ENCODE data around the gene SFPQ. TPM values are rescaled to one million over a fixed set of nuclear protein-coding genes. Genes with fewer than 3 reads are reported as not detected.
"Not testable (repeated sequence)": the region's sequence is repeated elsewhere in the genome, so short reads cannot be mapped to it uniquely, and the experiment has no call there.

SFPQ gene, protein sequence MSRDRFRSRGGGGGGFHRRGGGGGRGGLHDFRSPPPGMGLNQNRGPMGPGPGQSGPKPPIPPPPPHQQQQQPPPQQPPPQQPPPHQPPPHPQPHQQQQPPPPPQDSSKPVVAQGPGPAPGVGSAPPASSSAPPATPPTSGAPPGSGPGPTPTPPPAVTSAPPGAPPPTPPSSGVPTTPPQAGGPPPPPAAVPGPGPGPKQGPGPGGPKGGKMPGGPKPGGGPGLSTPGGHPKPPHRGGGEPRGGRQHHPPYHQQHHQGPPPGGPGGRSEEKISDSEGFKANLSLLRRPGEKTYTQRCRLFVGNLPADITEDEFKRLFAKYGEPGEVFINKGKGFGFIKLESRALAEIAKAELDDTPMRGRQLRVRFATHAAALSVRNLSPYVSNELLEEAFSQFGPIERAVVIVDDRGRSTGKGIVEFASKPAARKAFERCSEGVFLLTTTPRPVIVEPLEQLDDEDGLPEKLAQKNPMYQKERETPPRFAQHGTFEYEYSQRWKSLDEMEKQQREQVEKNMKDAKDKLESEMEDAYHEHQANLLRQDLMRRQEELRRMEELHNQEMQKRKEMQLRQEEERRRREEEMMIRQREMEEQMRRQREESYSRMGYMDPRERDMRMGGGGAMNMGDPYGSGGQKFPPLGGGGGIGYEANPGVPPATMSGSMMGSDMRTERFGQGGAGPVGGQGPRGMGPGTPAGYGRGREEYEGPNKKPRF
- total RNA-seq = 143 and 208 TPM in 2 replicates

DNA sequence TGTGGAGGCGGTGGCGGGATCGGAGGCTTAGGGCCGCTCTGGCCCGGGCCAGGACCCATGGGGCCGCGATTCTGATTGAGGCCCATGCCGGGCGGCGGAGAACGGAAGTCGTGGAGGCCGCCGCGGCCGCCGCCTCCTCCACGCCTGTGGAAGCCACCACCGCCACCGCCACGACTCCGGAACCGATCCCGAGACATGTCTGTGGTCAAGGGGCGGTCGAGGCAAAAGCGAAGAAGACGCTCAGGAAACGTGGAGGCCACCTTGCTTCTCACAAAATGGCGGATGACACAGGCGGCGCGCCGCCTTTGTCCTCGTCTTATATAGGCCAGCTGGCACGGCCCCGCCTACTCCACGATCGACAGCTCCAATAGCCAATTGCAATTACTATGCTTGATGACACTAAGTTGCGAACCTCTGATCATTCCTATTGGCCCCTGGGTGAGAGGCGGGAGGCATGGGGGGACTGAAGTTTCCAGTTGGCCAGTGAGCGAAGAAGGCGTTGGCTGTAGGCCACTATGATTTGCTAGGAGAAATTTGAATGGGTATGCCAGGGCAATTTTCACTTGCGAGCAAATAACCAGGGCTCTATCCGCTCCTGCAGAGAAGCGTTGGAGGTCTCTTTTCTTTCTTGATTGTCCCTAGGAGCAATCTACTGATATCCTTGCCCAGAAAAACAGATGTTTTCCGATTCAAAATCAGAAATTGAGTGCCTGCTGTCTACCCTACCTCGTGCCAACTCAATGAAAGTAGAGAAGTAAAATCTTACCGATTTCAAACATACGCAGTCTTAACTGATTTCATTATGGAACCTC lies at the start of gene SFPQ:
TSS of gene SFPQ (minus strand) at position 293 of the 812 bp plus-strand sequence. CDS start at position 197, 96 bp downstream.
- peak; percentile 95 for DNase-seq (ENCODE audit: extremely low read depth, low read depth, low spot score)

DNA sequence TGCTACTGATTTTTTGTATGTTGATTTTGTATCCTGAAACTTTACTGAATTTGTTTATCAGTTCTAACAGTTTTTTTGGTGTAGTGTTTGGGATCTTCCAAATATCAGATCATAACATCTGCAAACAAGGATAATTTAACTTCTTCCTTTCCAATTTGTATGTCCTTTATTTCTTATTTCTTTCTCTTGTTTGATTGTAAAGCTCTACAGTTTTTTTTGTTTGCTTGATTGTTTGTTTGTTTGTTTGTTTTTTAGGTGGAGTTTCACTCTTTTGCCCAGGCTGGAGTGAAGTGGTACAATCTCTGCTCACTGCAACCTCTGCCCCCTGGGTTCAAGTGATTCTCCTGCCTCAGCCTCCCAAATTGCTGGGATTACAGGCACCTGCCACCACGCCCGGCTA lies 43.8 kb upstream of the SFPQ start:
- not testable (repeated sequence) for DNase-seq (ENCODE audit: extremely low read depth, low read depth, low spot score)

DNA sequence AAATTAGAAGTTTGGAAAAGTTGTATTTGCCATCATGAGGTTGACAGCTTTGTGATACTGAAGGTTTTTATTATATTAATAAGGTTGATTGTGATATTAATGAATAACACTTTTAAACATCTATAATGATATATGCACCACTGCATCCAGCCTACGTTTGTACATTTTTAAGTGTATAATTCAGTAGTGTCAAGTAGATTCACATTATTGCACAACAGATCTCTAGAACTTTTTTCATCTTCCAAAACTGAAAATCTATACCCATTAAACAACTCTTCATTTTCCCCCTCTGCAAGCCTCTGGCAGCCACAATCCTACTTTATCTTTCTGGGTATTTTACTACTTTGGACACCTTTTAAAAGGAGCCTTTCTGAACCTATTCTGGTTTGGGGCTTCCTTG lies 38.3 kb upstream of the SFPQ start:
- DNase-seq (ENCODE audit: extremely low read depth, low read depth, low spot score) = no peak

DNA sequence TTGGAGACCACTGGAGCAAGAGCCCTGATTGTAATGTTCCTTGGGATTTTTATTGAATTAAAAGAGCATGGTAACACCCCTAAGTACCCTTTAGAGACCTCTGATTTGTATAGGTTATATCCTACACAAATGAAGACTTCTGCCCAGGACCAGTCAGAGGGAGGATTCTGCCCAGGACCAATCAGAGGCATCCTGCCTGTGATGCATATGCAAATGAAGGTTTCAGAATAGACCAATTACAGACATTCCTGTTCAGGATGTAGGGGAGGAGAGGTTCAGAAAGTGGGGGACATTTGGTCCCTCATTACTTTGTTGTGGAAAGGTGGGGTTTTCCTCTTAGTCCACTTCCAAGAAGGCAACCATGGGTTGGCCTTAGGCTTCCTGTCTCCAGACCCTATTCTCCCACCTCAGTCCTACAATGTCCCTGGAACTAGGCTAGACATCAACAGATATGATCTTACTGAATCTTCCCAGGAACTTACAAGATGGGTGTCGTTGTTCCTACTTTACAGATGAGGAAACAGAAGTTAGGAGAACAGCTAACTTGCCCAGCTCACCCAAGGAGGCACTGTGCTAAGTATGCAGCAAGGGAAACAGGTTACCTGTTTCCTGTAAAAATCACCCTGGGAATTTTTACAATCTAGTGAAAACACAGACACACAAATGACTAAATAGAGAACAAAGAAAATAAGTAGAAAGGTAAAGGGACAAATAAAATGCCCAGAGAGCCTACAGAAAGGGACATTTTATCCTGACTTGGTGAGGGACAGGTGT lies 36.8 kb upstream of the SFPQ start:
- DNase-seq (ENCODE audit: extremely low read depth, low read depth, low spot score) = no peak

DNA sequence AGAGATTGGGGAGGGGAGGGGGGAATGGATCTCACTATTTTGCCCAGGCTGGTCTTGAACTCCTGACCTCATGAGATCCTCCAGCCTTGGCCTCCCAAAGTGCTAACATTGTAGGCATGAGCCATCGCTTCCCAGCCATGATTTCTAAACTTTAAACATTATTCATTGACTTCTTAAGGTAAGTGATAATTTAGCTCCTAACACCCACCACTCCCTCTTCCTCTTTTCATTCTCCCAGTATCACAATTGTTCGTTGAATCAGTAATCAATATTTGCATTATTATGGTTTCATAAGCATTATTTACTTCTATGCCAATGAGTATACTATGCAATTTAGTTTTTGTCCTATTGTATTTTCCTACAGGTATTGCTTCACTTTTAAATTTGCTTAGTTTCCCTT lies 33.6 kb upstream of the SFPQ start:
- DNase-seq (ENCODE audit: extremely low read depth, low read depth, low spot score) = no peak

DNA sequence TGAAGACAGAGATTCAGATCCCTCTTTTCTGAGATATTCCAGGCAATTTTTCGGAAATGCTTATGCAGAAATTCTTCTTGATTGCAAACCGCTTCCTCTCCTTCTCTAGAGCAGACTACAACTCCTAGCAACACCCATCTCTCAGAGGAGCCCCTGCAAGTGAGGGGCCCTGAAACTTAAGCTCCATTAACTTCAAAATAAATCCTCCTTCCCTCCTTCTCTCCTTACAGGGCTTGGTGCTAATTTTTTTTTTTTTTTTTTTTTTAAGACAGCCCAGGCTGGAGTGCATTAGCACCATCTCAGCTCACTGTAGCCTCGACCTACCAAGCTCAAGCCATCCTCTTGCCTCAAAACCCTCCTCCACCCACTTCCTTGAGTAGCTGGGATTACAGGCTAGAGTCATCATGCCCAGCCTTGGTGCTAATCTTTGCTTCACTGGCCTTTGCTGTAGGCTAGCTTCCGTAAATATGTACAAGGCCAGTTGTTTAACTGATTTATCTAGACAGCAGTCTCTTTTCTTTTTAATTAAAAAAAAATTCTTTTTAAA lies 30.2 kb upstream of the SFPQ start:
- DNase-seq (ENCODE audit: extremely low read depth, low read depth, low spot score) = no peak

DNA sequence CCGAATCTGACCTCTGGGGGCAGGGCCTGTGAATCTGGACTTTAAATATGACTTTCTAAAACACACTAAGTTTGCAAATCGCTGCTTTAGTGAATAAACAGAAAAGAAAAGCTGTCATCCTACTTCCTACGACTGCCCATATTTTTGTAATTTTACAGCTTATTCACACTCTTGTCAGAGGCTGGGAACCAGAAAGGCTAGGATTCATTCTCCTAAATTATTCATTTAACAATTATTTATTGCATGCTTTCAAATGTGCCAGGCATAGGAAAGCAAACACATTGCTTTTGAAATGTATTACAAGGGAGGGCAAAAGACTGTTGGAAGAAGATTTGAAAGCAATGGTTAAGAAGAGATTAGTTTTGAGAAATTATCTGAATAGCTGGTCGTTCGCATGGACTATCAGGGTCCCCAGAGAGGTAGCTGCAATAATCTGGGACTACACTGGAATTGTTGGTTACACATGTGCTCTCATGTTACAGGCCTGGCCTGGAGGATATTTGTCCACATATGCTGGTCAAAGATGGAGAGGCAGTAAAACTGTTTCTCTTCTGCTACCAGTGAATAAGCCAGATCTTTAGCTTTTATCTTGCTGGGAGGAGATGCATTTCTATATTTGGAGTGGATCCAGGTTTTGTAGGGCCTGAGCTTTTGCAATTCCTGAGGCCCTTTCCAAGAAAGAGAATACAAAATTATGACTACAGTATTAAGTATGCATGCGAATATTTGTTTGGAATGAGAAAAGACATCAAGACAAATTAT lies 29.6 kb upstream of the SFPQ start:
- DNase-seq (ENCODE audit: extremely low read depth, low read depth, low spot score) = no peak

DNA sequence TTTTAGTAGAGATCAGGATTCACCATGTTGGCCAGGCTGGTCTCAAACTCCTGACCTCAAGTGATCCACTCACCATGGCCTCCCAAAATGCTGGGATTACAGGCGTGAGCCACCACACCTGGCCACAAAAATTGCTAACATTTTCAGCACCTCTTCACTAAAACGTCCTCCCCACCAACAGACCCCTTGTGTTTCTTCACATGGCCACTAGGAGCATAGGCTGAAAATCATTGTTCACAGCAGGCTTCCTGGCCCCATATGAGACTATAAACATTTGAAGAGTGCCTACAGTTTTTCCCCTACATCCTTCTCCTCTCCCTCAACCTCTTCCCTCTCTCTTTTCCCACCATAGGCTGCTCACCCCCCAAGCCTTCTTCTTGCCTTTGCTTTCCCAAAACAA lies 28.0 kb upstream of the SFPQ start:
- no peak for DNase-seq (ENCODE audit: extremely low read depth, low read depth, low spot score)

DNA sequence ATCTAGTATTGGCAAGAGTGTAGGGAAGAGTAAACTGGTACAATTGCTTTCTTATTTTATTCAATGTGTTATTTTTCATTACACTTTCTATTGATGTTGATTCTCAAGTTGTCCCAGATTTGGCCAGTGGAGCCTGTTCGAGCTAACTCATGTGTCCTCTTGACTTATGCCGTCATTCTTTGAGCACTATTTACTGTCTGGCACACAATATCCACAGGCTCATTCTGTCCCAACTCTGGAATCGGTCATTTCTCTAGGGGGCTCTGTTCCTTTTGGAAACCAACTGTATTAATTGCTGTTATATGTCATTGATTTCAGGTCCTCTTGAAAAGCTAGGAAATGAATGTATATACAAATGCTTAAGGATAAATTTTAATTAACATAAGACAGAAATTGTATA lies 22.4 kb upstream of the SFPQ start:
- no peak for DNase-seq (ENCODE audit: extremely low read depth, low read depth, low spot score)

DNA sequence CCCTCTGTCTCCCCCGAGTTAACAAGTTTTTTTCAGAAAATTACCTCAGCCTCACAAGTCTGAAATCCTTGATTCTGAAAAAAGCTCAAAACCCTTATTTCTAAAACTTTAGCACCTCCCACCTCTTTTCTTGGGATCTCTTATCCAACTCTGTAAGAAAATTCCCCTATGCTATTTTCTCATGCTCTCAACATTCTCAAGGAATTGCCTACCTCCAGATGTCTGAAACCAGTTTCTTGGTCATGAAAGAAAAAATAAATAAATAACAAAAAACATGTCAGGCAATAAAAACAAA lies 18.1 kb upstream of the SFPQ start:
- no peak for DNase-seq (ENCODE audit: extremely low read depth, low read depth, low spot score)

DNA sequence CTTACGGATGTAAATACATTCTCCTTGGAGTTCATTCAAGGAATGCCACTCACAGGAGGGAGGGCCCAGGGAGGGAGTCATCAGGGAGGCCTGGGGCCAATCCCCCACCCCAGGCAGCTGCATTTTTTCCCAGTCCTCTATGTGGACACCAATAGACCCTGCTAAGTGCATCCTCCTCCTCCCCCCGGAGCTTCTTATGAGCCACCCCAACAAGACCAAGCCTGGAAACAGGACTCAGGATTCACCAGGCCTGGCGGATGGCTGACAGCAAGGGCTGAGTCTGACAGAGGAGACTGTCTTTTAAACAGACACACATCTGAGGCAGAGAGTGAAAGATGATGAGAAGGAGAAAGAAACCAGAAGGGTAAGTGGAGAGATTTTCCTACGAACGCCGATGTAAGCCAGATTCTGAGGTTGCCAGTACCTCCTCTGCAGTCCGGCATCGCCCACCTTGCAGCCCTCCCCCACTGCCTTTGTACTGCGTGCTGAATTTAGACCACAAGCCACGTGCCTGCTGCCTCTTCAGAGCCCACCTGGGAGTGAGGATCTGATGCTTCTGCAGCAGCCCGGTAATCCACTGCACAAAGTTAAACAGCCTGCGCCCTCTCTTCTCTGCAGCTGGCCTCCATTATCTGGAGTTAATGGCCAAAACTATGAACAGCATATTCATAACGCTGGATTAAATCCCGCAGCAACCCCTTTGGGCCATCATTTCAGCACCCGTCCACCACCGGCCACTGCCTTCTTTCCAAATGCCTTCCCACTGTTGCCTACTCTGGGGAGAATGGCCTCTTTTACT lies 17.6 kb upstream of the SFPQ start:
- no peak for DNase-seq (ENCODE audit: extremely low read depth, low read depth, low spot score)

DNA sequence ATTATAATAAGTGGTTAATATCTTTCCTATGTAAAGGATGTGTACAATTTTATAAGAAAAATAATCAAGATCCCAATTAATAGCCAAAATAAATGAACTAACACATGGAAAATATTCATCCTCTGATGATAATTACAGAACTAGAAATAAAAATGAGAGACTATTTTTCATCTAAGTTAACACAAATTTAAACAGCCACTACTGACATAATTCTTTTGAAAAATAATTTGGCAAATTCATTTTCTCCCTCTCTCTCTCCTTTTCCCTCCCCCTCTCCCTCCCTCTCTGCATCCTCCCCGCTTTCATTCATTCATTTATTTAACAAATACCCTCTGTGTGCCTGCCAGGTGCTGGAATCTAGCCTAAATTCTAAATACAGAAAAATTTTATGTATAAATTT lies 10.3 kb upstream of the SFPQ start:
- DNase-seq (ENCODE audit: extremely low read depth, low read depth, low spot score) = no peak

DNA sequence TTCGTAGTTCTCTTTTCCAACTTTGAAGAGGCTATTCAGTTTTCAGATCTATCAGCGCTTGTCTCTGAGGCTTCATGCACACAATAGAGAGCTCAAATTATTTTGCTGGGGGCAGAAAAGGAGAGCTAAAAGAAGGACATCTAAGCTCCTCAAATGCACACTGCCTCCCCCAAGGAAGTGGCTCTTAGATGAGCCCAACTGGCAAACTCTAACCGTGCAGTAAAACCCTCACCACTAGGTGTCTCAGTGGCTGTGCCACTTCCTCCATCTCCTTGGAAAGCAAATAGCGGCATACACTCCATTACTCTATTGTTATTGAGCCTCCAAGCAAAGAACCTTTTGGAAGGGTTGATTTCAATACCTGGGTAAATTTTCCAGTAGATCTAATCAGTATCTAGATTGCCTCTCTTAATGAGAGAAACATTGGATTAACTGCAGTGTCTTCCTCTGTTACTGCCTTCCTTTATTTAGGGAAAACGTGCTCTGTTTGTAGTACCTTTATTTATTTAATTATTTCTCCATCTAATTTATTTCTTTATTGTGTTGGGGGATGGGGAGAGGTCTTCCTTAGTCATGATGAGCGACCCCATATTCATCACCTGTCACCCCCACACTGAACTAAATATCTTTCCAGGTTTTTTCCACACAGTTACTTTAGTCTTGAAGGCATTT lies 9.2 kb upstream of the SFPQ start:
- peak; percentile 85 for DNase-seq (ENCODE audit: extremely low read depth, low read depth, low spot score)

DNA sequence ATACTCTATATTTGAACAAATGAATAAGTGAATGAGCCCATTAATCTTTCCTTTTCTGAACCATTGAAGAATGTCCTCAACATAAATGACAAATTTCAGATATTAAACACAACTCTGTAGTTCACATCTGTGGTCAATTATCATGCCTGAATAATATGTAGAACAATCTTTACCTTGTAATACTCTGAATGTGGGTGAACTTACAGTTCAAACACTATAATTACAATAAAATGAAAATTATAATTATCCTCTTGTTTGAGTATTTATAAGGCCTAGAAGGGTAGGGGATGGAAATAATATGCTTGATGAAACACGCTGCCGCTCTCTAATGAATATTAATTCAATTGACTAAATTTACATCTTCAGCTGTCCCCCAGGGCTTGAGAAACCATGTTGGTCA lies 8.7 kb upstream of the SFPQ start:
- DNase-seq (ENCODE audit: extremely low read depth, low read depth, low spot score) = no peak

DNA sequence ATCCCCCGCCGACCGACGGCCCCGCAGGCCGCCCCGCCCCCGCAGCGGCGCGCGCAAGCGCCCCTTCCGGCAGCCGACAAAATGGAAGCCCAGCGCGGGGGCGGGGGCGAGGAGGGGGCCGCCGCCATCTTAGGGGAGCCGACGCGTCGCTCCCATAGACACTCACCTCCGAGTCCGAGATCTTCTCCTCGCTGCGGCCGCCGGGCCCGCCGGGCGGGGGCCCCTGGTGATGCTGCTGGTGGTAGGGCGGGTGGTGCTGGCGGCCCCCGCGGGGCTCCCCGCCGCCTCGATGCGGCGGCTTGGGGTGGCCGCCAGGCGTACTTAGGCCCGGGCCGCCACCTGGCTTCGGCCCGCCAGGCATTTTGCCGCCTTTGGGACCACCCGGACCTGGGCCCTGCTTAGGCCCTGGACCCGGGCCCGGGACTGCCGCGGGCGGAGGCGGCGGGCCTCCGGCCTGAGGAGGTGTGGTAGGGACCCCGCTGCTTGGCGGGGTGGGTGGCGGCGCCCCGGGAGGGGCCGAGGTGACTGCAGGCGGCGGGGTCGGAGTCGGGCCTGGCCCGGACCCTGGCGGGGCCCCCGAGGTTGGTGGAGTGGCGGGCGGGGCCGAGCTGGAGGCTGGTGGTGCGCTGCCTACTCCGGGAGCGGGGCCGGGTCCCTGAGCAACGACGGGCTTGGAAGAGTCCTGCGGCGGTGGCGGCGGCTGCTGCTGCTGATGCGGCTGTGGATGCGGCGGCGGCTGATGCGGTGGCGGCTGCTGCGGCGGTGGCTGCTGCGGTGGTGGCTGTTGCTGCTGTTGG lies 691 bp downstream of the SFPQ start:
- DNase-seq (ENCODE audit: extremely low read depth, low read depth, low spot score) = no peak

DNA sequence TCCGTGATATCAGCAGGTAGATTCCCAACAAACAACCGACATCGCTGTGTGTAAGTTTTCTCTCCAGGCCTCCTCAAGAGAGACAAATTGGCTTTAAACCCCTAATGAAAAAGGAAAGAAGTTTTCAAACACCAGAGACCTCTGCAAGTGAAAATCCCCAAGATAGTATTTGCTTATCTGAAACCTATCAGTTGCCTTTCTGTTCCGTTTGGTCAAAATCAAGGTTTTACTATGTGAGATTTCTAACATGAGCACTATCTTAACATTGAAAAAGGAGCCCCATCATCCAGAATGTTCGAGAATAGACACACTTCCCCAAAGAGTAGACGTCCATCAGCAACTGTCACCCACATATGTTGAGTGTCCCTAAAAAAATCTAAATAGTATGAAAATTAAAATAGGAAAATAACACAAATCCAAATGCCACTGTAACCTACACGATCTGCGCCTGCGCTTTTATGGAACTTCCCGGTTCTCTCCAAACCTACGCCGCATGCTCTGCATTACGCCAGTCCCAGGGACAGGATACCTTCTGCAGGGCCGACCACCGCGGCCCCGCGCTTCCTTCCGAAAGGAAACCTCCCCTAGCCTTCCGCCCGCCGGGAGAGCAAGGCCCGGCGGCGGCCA lies 1.4 kb downstream of the SFPQ start:
- DNase-seq (ENCODE audit: extremely low read depth, low read depth, low spot score) = no peak

DNA sequence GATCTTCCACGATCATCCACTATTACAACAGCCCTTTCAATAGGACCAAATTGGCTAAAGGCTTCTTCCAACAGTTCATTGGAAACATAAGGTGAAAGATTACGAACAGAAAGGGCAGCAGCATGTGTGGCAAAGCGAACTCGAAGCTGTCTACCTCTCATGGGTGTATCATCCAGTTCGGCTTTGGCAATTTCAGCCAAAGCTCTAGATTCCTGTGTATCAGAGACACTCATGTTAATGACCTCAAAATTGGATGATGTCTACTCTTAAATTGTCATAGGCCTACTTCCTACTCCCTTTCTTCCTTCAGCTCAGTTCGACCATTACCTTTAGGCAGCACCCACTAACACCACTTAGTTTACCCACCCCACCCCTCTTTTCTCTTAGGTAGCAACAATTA lies 2.2 kb downstream of the SFPQ start:
- no peak for DNase-seq (ENCODE audit: extremely low read depth, low read depth, low spot score)

Data from glomerular endothelial cell (primary cell).